ENCODE results near the gene KIAA1614. TPM values are rescaled to one million over a fixed set of nuclear protein-coding genes. Genes with fewer than 3 reads are reported as not detected.

Gene KIAA1614
- polyA plus RNA-seq, 1 donor (not counting 4 experiments of a cell fraction or from before 2014, with no cell fraction given) = 0.03 TPM

DNA sequence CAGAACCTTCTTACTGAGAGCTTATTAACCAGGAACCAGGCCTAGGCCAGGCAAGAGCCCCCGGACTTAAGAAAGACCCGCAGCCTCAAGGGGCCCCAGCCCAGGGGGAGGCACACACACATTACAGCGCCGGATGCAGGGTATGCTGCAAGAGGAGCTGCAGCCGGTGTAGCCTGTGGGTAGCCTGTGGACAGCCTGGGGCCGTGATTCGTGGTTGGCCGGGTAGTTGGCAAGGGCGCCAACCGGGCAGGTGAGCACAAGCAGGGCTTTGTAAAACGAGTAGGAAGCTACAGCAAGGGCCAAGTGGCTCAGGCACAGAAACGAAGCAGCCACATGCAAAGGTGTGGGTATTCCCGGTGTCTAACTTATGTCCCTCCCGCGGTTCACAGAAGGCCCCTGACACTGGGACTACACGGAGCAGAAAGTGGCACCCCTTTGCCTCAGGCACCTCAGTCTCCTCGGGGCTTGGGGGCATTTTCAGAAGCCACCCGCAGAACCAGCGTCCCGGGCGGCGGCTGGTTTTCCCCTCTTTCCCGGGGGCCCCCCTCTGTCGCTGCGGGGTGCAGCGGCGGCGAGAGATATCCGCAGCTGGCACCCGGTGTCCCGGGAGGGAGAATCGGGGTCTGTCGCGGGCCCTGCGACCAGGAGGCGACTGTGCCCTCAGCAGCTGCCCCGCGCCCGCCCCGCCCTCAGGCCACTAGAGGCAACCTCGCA lies 40.8 kb downstream of the KIAA1614 start:
- TF ChIP-seq EZH2 (IDR thresholded peaks at IDR 0.05; ENCODE audit: low read length) (no peak), CTCF (optimal IDR thresholded peaks at IDR 0.05 in 1 of 3, IDR thresholded peaks at IDR 0.05 in 1 of 3, conservative IDR thresholded peaks at IDR 0.05 in 1 of 3; ENCODE audit: extremely low read depth in 1 of 3, insufficient read depth in 2 of 3, low read length in 3 of 3) (no peak)
- Histone ChIP-seq H4K20me1 (ENCODE audit: control insufficient read depth, extremely low read depth, insufficient read depth, low read length) (no peaks in the 10 kb centered on the region), H3K27me3 (ENCODE audit: control insufficient read depth, extremely low read depth, insufficient read depth, low read length) (no peaks in the 10 kb centered on the region), H3K4me3 (ENCODE audit: control insufficient read depth in 2 of 3, extremely low read depth in 1 of 3, insufficient read depth in 2 of 3, low read depth in 1 of 3, low read length in 3 of 3) (peak overlapping the region in 1 of 3 experiments; percentile 37), H3K79me2 (ENCODE audit: control insufficient read depth, insufficient read depth, low read length) (no peaks in the 10 kb centered on the region), H3K27ac (ENCODE audit: control insufficient read depth, insufficient read depth, low read length) (peak overlapping the region; percentile 42), H3K9ac (ENCODE audit: control insufficient read depth, extremely low read depth, insufficient read depth, low read length) (peak overlapping the region; percentile 67), H2AFZ (ENCODE audit: control insufficient read depth, low read length) (peak overlapping the region; percentile 47), H3K9me3 (ENCODE audit: control insufficient read depth, low read depth, low read length) (no peaks in the 10 kb centered on the region), H3K36me3 (ENCODE audit: control insufficient read depth in 2 of 2, extremely low read depth in 1 of 2, insufficient read depth in 2 of 2, low read length in 2 of 2) (peaks cover 4 to 13% of the 10 kb centered on the region in 2 experiments), H3K4me2 (ENCODE audit: control insufficient read depth, extremely low read depth, insufficient read depth, low read depth, low read length) (peak overlapping the region; percentile 63), H3K9me1 (ENCODE audit: control insufficient read depth, extremely low read depth, insufficient read depth, low read length) (no peaks in the 10 kb centered on the region), H3K4me1 (ENCODE audit: control insufficient read depth, extremely low read depth, insufficient read depth, low read length) (peaks cover 11% of the 10 kb centered on the region)
- dilution Hi-C loops (cut with MboI; ENCODE audit: extremely low pct_ligation_motif_present, low sequenced_read_pairs) = no loop called here
- DNase-seq (ENCODE audit: low read depth, low spot score) (peak; percentile 40), FAIRE-seq (peak; percentile 95)

GRCh38 chr1:180954005-180954800 lies 41.5 kb downstream of the KIAA1614 start:
- no peak overlapping the region for H3K27ac ChIP-seq (ENCODE audit: control insufficient read depth, insufficient read depth, low read length)
- no peaks in the 10 kb centered on the region for H3K9me3 ChIP-seq (ENCODE audit: control insufficient read depth, low read depth, low read length)
- H3K27me3 ChIP-seq (ENCODE audit: control insufficient read depth, extremely low read depth, insufficient read depth, low read length) = no peaks in the 10 kb centered on the region
- dilution Hi-C loops (cut with MboI; ENCODE audit: extremely low pct_ligation_motif_present, low sequenced_read_pairs) = no loop called here
- peaks cover 4 to 13% of the 10 kb centered on the region in 2 experiments for H3K36me3 ChIP-seq (ENCODE audit: control insufficient read depth in 2 of 2, extremely low read depth in 1 of 2, insufficient read depth in 2 of 2, low read length in 2 of 2)
- peak overlapping the region; percentile 63 for H3K4me2 ChIP-seq (ENCODE audit: control insufficient read depth, extremely low read depth, insufficient read depth, low read depth, low read length)
- peaks cover 11% of the 10 kb centered on the region for H3K4me1 ChIP-seq (ENCODE audit: control insufficient read depth, extremely low read depth, insufficient read depth, low read length)
- H3K9ac ChIP-seq (ENCODE audit: control insufficient read depth, extremely low read depth, insufficient read depth, low read length) = peak overlapping the region; percentile 67
- no peaks in the 10 kb centered on the region for H3K79me2 ChIP-seq (ENCODE audit: control insufficient read depth, insufficient read depth, low read length)
- no peaks in the 10 kb centered on the region for H3K9me1 ChIP-seq (ENCODE audit: control insufficient read depth, extremely low read depth, insufficient read depth, low read length)
- TF ChIP-seq EZH2 (IDR thresholded peaks at IDR 0.05; ENCODE audit: low read length) = no peak
- no peak for TF ChIP-seq CTCF (optimal IDR thresholded peaks at IDR 0.05 in 1 of 3, IDR thresholded peaks at IDR 0.05 in 1 of 3, conservative IDR thresholded peaks at IDR 0.05 in 1 of 3; ENCODE audit: extremely low read depth in 1 of 3, insufficient read depth in 2 of 3, low read length in 3 of 3)
- no peaks in the 10 kb centered on the region for H4K20me1 ChIP-seq (ENCODE audit: control insufficient read depth, extremely low read depth, insufficient read depth, low read length)
- peak overlapping the region in 1 of 3 experiments; percentile 37 for H3K4me3 ChIP-seq (ENCODE audit: control insufficient read depth in 2 of 3, extremely low read depth in 1 of 3, insufficient read depth in 2 of 3, low read depth in 1 of 3, low read length in 3 of 3)
- H2AFZ ChIP-seq (ENCODE audit: control insufficient read depth, low read length) = no peak overlapping the region
- FAIRE-seq = no peak
- no peak for DNase-seq (ENCODE audit: low read depth, low spot score)
